Endodermal cell (in vitro differentiated cells): ENCODE results near the gene MT1G. TPM values are rescaled to one million over a fixed set of nuclear protein-coding genes. Genes with fewer than 3 reads are reported as not detected.

ENCODE experiments used
- DNase-seq: peaks from one replicate; pipeline ENCODE4 v3.0.0-alpha.2; 2017
- H3K27ac ChIP-seq: 2 replicates; pipeline ENCODE4 v1.5.1; 2013; ENCODE audit warnings: mild to moderate bottlenecking, low read depth, low read length, moderate library complexity
- H3K27me3 ChIP-seq: 2 replicates; pipeline ENCODE4 v1.6.1; 2013; ENCODE audit warnings: mild to moderate bottlenecking, low read length, moderate library complexity; ENCODE audit not compliant: insufficient read depth, control insufficient read depth, poor library complexity, severe bottlenecking
- H3K36me3 ChIP-seq: 2 replicates; pipeline ENCODE4 v1.7.0; 2013; ENCODE audit warnings: mild to moderate bottlenecking, low read length, moderate library complexity; ENCODE audit not compliant: control insufficient read depth, insufficient read depth
- H3K4me1 ChIP-seq: one replicate; pipeline ENCODE4 v1.7.0; 2013; ENCODE audit warnings: low read length; ENCODE audit not compliant: control insufficient read depth, insufficient read depth
- H3K4me3 ChIP-seq: 2 replicates; pipeline ENCODE4 v1.5.1; 2013; ENCODE audit warnings: mild to moderate bottlenecking, low read length, moderate library complexity
- H3K9ac ChIP-seq: 2 replicates; pipeline ENCODE4 v1.6.1; 2013; ENCODE audit warnings: mild to moderate bottlenecking, low read length, moderate library complexity; ENCODE audit not compliant: poor library complexity, severe bottlenecking; ENCODE audit errors: extremely low read depth
- H3K9me3 ChIP-seq: 2 replicates; pipeline ENCODE4 v1.6.1; 2013; ENCODE audit warnings: mild to moderate bottlenecking, low read length, moderate library complexity; ENCODE audit not compliant: control insufficient read depth
- H3K27ac Mint-ChIP-seq: 2 replicates; pipeline ENCODE4 v1.8.0; 2020; ENCODE audit warnings: mixed read lengths
- H3K27me3 Mint-ChIP-seq: 2 replicates; pipeline ENCODE4 v1.8.0; 2021; ENCODE audit warnings: mild to moderate bottlenecking, mixed read lengths; ENCODE audit not compliant: insufficient read depth
- H3K36me3 Mint-ChIP-seq: 2 replicates; pipeline ENCODE4 v1.8.0; 2020; ENCODE audit warnings: low read depth, mixed read lengths
- H3K4me1 Mint-ChIP-seq: 2 replicates; pipeline ENCODE4 v1.8.0; 2020; ENCODE audit warnings: mixed read lengths
- H3K4me3 Mint-ChIP-seq: 2 replicates; pipeline ENCODE4 v1.8.0; 2020; ENCODE audit warnings: mild to moderate bottlenecking, moderate library complexity, mixed read lengths
- H3K9me3 Mint-ChIP-seq: 2 replicates; pipeline ENCODE4 v1.8.0; 2020; ENCODE audit warnings: mild to moderate bottlenecking, mixed read lengths
- CTCF ChIP-seq: fragments of 200-600 bp; sonication (generic); conservative IDR thresholded peaks from 2 replicates; pipeline ENCODE4 v1.5.0; 2021; ENCODE audit warnings: antibody characterized with exemption, mild to moderate bottlenecking
- WGBS, 2 experiments: methylation state at CpG; one replicate each; pipeline versions ENCODE4 v1.1.5 to v1.1.7; 2013; ENCODE audit warnings: missing lambda C conversion rate in 2 of 2, mixed read lengths in 1 of 2; ENCODE audit not compliant: insufficient coverage in 1 of 2, insufficient read length in 1 of 2; 5-methylcytosine and 5-hydroxymethylcytosine counted together
- total RNA-seq, 2 donors: library from RNA; stranded (reverse); fragmentation: NEBNext Ultra II Directional in 1 of 2; extraction: Animal tissue kit (Norgen Biotek cat#: 25700) in 1 of 2; gene quantifications; 2 replicates in 1 of 2; 3 replicates in 1 of 2; pipeline ENCODE4 v1.2.1, GENCODE V29; 2021

Gene MT1G
- total RNA-seq, 2 donors from 2014 or later: 7.8 TPM; not detected in 1

- H3K36me3 Mint-ChIP-seq: no peaks in the 10 kb centered on the region
- no peaks in the 10 kb centered on the region for H3K4me1 Mint-ChIP-seq
- H3K27me3 Mint-ChIP-seq: peaks cover 2% of the 10 kb centered on the region
- H3K4me3 ChIP-seq: no peak overlapping the region
- DNase-seq: peak; percentile 69
- H3K9ac ChIP-seq: no peak overlapping the region
- H3K9me3 ChIP-seq: no peaks in the 10 kb centered on the region
- H3K4me1 ChIP-seq: no peaks in the 10 kb centered on the region
- H3K9me3 Mint-ChIP-seq: peaks cover 8% of the 10 kb centered on the region
- TF ChIP-seq CTCF: no peak
- no peak overlapping the region for H3K27ac ChIP-seq
- no peak overlapping the region for H3K27ac Mint-ChIP-seq
- H3K27me3 ChIP-seq: no peaks in the 10 kb centered on the region
- WGBS, 2 experiments: 75 to 80% methylated on average over 1 to 4 of the region's 4 CpGs
- no peaks in the 10 kb centered on the region for H3K36me3 ChIP-seq
- no peak overlapping the region for H3K4me3 Mint-ChIP-seq
These were observed 24.0 kb upstream of the MT1G start for GRCh38 chr16:56691885-56692284.

GRCh38 chr16:56690420-56691122 lies 22.7 kb upstream of the MT1G start:
- H3K4me1 Mint-ChIP-seq: no peaks in the 10 kb centered on the region
- no peak for TF ChIP-seq CTCF
- no peak overlapping the region for H3K27ac ChIP-seq
- no peaks in the 10 kb centered on the region for H3K36me3 Mint-ChIP-seq
- 80% methylated on average over 4 of the region's 4 CpGs; no CpG with 5 or more reads in 1 of the 2 experiments for WGBS, 2 experiments
- no peaks in the 10 kb centered on the region for H3K36me3 ChIP-seq
- no peak overlapping the region for H3K27ac Mint-ChIP-seq
- no peak overlapping the region for H3K9ac ChIP-seq
- H3K27me3 Mint-ChIP-seq: peaks cover 5% of the 10 kb centered on the region
- no peak overlapping the region for H3K4me3 Mint-ChIP-seq
- no peaks in the 10 kb centered on the region for H3K27me3 ChIP-seq
- H3K9me3 ChIP-seq: no peaks in the 10 kb centered on the region
- H3K4me3 ChIP-seq: no peak overlapping the region
- DNase-seq: no peak
- H3K4me1 ChIP-seq: no peaks in the 10 kb centered on the region
- peaks cover 14% of the 10 kb centered on the region for H3K9me3 Mint-ChIP-seq

- no peaks in the 10 kb centered on the region for H3K36me3 Mint-ChIP-seq
- Histone ChIP-seq H3K4me3 (no peak overlapping the region), H3K9ac (no peak overlapping the region), H3K27ac (no peak overlapping the region), H3K27me3 (peaks cover 4% of the 10 kb centered on the region), H3K4me1 (no peaks in the 10 kb centered on the region), H3K9me3 (no peaks in the 10 kb centered on the region), H3K36me3 (no peaks in the 10 kb centered on the region)
- H3K27ac Mint-ChIP-seq: no peak overlapping the region
- peaks cover 14% of the 10 kb centered on the region for H3K9me3 Mint-ChIP-seq
- H3K4me1 Mint-ChIP-seq: no peaks in the 10 kb centered on the region
- no peak for DNase-seq
- 73 to 78% methylated on average over 3 of the region's 3 CpGs for WGBS, 2 experiments
- TF ChIP-seq CTCF: no peak
- peaks cover 5% of the 10 kb centered on the region for H3K27me3 Mint-ChIP-seq
- H3K4me3 Mint-ChIP-seq: no peak overlapping the region
These were observed 21.3 kb upstream of the MT1G start for GRCh38 chr16:56689171-56689570.
